Hepatocyte (in vitro differentiated cells): ENCODE data around the gene EHD3.

Experiments
- EZH2 ChIP-seq: fragments of 200-600 bp; sonication (generic); IDR thresholded peaks from 2 replicates; pipeline ENCODE4 v1.6.1; 2016; ENCODE audit warnings: antibody characterized with exemption, mild to moderate bottlenecking, borderline replicate concordance
- TF ChIP-seq, protein P1 (sequence below): fragments of 200-600 bp; sonication (generic); IDR thresholded peaks from 2 replicates; pipeline ENCODE4 v1.5.1; 2016; ENCODE audit warnings: antibody characterized with exemption, mild to moderate bottlenecking; ENCODE audit not compliant: poor library complexity

DNA sequence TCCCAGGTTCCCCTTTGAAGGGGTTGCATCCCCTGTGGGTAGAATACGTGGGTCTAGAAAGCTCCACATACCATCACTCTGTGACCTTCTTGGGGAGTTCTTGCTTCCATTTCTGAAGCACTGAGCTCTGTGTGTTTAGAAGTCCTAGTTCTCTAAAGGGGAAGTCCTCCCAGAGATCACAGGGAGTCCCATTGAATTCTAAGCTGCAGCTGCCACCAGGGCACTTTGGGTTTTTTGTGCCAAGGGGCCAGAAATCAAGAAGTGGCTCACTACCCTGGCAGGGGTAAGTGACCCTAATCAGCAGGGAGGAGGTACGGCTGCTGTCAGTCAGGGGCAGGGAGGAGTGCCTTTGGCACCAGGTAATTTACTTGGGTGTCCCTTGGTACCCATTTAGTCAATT, 70.9 kb downstream of the EHD3 start:
- TF ChIP-seq, protein P1, sequence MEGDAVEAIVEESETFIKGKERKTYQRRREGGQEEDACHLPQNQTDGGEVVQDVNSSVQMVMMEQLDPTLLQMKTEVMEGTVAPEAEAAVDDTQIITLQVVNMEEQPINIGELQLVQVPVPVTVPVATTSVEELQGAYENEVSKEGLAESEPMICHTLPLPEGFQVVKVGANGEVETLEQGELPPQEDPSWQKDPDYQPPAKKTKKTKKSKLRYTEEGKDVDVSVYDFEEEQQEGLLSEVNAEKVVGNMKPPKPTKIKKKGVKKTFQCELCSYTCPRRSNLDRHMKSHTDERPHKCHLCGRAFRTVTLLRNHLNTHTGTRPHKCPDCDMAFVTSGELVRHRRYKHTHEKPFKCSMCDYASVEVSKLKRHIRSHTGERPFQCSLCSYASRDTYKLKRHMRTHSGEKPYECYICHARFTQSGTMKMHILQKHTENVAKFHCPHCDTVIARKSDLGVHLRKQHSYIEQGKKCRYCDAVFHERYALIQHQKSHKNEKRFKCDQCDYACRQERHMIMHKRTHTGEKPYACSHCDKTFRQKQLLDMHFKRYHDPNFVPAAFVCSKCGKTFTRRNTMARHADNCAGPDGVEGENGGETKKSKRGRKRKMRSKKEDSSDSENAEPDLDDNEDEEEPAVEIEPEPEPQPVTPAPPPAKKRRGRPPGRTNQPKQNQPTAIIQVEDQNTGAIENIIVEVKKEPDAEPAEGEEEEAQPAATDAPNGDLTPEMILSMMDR, result no peak
- TF ChIP-seq EZH2, result no peak
